NCI-H1417 treated with DMSO at 0.1 percent for 48 hours (cell line): ENCODE results near the gene ASTN1.

Source experiments
- DNase-seq: peaks from one replicate; lab custom pipeline; 2025; lab: John Stamatoyannopoulos, UW

ASTN1 gene

DNA sequence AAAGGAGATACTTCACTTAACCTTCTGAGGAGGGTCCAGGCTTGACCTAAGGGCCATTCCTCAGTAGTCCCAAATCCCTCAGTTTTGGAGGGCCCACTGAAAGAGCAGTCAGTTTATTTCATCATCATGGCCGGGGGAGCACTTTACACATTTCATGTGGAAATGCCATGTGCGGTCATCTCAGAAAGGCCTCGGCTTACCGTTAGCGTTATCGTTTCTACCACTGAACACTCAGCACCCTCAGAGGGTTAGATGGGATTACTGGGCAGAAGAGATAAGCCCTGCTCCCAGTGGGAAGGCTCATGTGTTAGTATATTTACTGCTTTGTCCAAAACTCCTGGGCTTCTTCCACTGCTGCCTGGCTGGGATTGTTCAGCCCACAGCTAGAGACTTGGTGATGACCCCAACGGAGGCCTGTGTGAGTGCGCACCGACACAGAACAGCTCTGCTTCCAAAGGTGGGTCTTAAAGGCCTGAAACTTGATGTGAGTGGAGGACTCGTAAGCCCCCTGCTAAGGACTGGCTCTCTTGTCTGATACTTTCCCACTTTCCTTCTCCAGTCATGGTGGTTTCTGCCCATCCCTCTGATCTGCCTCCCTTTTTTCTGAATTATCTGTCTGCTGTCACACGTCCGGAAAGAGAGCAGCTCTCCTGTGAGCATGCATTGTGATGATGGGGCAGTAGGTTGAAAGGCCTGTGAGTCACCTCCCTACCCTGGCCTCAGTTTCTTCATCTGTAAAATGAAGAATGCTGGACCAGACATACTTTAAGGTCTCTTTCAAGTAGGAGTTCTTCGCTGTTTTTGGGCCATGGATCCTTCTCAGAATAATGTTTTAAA, 284.5 kb downstream of the ASTN1 start:
- no peak for DNase-seq

DNA sequence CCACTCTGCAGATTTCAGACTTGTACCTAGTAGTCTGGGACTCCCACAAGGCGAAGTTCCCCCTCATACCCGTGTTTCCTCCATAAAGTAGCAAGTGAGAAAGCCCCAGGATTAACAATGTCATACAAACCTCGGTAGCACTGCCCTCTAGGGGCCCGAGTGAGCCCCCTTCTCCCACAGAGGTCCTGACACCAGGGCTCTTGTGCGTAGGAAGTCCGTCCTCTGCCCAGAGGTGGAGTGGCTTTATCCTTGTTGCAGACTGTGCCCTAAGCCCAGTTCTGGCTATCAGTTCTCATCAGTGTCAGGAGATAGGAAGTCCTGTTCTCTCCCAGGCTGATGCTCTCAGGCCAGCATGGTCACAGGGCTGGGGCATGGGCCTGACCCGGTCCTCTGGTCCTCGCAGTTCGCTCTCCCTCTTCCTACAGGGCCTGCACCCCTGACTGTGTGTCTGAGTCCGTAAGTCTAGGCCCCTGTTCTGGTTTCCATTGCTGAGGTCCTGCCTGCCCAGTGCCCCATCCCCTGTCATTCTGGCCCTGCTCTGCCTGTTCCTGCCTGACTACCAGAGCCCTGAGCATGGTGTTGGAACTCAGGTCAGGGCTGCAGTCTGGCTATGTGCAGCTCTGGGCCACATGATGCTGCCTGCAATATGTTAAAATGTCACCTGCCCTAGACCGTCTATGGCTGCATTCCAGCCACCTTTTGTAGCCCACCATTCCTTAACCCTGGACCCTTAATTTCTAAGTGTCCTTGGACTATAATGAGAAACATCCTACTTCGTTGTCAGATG, 285.6 kb downstream of the ASTN1 start:
- DNase-seq, result no peak

DNA sequence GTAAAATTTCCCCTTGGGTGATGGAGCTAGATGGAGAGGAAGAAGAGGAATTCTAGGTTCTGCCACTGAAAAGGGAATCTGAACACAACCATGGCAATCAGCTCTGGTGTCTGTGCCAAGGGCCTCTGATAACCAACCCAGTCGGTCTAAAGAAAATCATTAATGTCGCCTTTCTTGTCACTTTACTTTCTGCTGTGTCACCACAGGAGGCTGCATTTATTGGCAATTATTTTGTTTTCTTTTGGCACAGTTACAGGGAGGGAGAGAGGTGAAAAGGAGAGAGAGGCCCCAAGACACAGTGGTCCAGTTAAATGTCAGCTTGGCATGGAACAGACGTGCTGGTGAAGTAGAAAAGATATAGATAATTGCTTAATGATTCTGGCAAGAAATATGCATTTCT, 287.0 kb downstream of the ASTN1 start:
- no peak for DNase-seq

DNA sequence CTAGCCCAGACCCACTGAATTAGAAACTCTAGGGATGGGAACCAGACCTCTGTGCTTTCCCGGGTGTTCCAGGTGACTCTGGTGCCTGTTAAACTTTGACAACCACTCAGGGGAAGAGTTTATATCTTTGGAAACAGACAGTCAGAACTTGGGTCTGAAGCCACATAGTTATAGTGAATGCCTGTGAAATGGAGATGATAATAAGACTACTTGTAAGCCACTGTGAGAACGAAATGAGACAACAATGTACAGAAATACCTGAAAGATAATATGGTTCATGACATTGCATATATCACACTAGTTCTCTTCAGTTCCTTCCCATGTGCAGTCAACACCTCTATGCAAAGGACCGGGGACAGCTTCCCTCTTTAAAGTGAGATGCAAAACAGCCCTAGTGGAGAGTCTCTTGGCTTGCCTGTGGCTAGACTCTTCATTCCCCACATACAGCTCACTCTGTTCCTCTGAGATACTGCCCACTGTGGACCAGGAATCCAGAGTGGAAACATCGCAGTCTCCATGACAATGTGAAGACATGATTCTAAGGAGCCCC, 287.5 kb downstream of the ASTN1 start:
- no peak for DNase-seq

DNA sequence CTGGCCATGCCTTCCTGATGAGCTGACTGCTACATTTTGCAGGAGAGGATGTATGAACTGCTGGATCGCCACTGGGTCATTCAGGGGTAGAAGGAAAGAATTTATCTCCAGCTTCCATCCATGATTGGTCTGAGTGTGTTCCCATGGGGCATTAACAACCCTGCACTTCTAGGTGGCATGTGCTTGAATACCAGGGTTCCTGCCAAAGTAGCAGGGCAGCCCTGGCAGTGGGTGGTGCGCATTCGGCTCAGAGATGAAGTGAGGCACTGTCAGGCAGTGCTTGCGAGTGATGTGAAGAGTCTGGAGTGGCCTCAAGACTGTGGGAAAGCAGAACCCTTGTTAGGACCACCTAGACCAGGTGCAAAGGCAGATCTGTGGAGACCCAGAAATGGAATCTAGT, 294.9 kb downstream of the ASTN1 start:
- no peak for DNase-seq

DNA sequence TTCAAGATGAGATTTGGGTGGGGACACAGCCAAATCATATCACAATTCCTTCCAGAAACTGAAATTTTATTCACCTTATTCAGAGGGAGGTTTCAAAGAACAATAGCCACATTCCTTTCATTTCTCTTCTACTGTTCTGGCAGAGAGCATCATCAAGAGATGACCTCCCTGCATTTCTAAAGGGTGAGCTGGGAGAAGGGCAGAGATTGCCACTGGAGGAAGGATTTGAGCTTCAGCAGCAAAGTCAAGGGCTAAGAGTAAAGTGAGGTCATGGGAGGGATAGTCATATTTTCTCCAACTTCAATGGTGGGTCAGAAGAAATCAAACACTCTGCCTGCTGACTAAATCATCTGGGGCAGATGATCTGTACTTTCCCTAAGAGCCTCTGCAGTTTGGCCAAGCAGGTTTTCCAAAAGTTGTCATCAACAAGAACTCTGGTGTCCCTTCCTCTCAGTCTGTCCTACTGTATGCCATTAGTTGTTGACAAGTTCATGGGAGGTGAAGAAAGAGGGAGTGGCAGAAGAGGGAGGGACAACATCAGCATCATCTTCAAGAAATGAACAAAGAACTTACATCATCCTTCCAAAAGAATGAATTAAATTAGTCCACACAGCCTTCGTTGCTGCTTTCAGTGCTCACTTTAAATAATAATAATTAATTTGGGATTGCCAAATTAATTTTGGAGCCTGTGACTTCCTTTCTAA, 298.3 kb downstream of the ASTN1 start:
- no peak for DNase-seq

DNA sequence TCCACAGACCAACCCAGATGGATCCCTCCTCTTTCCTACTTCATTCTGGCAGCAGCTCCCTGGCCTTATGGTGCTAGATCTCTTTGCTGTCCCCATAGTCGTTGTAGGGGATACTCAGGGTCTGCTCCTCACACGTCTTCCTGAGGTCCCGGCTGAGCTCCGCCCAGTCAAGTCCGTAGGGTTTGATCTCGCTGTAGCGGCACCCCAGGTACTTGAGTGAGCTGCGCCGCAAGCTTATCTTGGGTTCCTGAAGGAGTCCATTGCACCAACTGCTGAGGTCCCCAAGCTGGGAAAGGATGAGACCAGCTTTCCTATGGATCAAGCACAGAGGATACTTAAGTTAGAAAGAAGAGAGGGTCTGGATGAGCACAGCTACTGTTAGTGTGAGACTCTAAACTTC, 300.3 kb downstream of the ASTN1 start:
- DNase-seq, result no peak

DNA sequence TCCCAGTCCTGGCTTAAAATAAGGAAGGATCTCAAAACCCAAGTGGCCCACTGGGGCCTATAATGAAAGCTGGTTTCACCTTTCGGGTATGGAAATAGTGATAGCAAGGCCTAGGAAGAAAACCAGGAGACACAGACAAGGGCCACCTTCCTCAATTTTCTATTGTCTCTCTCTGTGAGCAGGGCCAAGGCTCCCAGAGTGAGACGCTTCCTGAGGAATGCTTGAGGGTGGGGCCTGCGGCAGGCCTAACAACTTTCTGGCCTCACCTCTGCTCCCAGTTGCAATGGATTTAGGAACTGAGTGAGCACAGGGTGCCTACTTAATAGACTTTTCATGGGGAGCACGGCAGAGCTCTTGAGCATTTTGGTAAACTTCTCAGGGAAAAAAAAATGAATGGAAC, 300.9 kb downstream of the ASTN1 start:
- no peak for DNase-seq

DNA sequence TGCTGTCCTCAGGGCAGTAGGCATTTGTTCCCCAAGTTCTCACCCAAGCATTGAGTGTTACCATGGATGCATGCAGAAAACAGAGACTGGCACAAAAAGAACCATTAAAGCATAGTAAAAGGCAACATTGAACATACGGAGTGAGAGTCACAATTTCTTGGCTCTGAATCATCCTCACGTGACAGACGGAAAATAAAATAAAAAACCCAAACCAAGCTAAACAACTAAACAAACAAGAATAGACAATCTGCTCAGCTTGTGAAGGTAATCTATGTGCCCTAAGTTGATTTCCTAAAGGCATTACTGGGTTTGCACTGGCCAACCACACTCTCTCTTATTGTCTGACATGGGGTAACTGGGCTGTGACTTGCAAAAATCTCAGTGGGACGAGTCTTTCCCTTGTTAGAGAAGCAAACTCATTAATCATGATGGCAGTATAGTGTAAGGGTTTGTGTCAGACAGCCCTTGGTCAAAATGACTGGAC, 306.0 kb downstream of the ASTN1 start:
- no peak for DNase-seq

DNA sequence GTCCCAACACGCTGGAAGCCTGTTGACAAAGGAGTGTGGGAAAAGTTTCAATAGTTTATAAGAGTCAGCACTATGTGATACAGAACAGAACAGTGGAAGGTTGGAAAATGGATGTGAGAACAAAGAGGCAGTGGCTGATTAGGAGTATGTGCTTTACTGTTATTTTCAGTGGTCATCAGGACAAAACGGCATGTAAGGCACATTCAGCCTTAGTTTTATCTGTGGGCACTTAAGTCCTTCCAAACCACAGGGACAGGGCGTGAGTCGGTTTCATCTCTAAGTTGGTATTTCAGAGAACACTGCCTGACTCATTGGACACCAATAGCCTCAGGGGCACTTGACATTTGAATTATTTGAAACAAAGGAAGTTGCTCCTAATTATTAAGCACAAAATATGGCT, 306.9 kb downstream of the ASTN1 start:
- DNase-seq, result no peak

DNA sequence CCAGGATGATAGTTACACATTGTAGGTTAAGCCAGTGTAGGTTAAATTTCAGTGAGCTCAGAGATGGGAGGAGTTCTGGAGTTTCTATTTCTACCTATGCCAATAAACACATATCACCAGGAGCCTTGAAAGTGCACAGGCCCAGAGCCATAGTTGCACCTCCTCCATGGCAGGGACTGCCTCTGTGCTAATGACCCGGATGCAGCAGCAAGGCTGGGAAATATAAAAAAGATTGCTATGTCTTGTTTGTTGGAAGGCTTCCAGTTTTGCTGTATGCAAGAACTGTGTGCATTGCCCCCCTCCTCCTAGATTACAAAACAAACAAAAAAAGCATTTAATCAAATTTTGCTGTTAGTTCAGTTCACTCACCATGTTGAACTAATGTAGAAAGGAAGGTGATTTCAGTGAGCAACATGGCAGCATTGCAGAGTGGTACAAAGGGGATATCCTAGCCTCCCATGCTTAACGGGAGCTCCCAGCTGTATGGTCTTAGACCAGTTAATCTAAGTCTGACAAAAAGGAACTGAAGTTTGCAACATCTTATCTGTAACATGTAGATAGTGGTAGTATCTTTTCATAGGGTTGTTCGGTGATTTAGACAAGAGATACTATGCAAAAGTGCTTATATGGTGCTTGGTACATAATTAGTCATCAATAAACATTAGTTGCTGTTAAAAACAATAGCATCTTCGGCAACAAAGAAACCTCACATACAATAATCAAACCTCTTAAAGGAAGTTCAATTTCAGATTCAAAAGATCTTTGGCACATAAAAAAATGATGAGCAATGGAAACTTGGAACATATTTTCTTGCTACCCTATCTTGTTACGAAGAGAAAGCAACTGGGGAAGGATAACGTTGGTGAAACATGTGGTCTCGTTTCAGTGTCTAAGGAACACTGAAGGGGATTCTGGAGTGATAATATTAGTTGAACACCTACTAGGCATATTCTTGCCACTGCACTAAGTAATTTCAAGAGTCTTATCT, 309.5 kb downstream of the ASTN1 start:
- no peak for DNase-seq

DNA sequence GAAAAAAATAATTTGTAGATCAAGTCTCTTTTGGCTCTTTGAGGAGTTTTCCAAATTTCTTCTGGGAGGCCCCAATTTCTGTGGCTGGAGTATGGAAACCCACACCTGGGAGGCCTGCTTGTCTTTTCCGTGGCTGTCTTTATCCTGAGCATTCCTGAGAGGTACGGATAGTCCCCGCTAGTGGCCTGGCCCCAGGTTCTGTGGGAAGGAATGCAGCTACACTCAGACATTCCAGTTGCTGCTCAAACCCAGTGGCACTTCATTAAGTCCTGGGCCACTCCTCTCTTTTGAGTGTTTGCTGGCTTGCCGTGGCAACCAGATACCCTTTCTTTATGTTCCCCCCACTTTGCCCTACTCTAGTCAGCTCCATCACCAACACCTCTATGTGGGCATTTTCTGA, 310.4 kb downstream of the ASTN1 start:
- DNase-seq, result no peak

DNA sequence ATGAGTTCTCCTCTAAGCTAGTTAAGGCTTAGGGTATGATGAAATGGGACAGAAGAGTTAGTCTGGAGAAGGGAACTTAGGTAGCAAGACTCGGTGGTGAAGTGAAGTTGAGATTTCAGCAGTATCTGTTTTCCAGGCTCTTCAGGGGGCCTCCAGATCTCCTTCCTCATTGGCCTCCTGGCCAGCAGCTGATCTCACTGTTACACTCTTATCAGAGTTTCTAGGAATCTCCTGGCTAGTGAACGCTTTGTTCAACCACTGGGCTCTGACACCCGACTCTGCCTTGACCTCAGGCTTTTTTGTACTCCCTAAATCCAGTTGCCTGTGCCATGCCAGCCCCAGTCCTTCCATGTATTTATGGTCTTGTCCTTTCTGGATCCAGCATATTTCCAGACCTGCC, 311.0 kb downstream of the ASTN1 start:
- no peak for DNase-seq

DNA sequence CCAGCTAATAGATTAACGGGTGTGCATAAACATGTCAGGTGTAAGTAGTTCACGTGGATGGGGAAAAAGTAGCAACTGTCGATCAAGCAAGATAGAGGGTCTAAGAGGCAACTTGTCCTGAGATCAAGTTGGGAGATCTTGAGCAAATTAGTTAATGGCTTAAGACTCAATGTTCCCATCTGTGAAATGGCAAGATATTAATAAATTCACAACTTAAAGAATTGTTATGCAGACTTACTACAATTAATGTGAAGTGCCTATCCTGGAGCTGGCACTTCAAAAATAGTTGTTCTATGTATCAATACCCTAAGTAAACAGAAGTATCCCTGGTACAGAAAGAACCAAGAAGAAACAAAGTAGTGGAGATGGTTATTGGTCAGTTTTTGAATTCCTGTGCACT, 312.4 kb downstream of the ASTN1 start:
- DNase-seq, result no peak

DNA sequence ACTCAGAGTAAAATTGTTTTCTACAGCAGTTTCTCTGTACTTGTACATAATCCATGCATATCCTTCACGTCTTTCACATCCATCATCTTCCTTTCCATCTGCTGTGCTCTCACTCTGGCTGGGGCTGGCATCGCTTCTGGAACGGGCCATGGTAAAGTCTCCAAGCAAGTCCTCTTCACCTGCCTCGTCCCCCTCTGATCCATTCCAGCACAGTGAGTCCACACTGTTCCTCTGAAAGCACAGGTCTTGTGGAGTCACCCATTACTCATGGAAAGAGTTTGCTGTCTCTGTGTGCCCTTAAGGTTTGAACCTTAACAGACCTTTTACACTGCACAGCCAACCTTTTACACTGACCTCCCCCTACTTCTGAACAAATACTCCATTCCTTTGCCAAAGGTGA, 313.6 kb downstream of the ASTN1 start:
- no peak for DNase-seq

DNA sequence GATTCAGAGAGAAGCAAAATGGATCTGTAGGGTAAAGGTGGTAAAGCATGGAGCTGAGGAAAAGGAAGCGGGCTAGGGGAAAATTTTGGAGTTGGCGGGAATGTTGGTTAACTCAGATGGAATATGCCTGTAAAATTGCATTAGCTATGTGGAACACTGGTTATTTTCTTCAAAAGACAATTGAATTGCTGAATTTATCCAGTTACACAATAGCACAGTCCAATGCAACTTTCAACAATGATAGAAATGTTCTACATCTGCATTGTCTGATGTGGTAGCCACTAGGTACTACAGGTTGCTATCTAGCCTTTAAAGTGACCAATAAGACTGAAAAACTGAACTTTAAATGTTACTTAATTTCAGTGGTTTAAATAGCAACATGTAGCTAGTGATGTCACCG, 315.2 kb downstream of the ASTN1 start:
- DNase-seq, result no peak

DNA sequence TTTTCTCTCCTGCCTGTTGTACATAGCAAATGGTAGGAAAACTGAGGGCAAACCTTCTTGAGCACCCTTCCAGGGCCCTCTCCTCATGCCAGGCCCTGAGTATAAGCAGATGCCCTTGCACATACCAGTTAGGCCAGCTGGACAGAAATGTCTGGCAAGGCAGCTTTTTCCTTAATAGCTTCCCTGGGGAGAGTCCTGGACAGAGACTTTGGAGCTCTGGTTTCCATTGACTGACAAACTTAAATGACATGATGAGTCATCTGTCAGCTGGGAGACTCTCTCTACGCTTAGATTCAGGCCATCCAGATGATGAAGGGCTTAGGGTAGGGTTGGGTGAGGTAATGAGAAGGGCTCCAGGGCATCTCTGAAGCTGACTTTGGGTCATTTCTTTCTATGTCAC, 317.5 kb downstream of the ASTN1 start:
- DNase-seq, result no peak

DNA sequence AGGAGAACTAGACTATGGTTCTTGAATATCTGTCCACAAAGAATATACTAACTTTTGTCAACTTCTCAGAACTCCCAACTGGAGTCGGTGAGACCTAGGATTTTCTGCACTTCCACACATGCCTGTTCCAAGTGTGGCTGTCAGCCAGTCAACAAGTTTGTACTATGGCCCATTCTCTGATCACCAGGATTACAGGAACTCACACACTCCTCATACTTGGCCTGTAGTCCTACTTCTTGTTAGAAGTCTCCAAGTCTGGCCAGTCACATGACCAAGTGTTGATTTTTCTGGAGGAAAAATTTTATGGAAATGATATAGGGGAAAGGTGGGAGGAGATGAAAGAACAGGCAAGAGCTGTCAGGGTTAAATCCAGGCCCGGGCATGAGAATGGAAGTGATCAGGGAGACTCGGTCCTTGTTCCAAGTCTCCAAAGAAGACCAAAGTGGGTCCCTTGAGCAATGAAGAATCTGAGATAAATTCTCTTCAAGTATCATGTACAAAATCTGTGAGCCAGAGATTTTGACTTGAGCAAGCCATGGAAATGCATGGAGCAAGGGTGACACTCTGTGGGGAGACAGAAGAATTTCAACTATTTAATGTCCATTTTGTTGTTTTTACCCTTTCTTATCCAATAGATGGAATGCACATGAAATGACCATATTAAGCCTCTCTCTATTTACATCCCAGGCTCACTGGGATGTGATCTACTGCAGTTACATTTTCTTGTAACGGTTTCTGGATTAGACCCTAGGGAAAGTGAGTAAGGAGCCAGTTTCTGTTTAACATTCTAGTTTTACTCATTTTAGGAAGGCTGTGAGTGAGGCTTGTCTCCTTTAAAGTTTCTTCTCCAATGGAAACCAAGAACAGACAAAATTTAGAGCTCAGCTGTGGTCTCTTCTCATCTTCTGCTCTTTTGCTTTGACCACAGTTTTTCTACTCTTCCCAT, 320.9 kb downstream of the ASTN1 start:
- DNase-seq, result no peak

DNA sequence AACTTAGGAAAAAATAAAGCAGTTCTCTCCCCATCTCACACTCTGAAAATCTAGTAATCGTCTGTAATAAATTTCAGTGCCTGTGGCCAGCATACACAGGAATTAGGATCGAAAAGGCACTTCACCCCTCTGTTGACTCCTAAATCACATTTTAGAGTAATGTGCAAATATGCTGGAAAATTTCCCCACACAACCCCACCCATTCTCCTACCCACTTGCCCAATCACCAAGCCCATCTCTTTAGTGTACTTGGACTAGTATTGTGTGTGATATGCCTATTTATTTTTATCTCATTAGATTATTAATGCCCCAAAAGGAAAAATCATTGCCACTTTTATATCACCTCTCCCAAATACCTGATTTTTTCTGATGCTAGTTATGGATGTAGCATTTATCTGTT, 323.3 kb downstream of the ASTN1 start:
- DNase-seq, result no peak

DNA sequence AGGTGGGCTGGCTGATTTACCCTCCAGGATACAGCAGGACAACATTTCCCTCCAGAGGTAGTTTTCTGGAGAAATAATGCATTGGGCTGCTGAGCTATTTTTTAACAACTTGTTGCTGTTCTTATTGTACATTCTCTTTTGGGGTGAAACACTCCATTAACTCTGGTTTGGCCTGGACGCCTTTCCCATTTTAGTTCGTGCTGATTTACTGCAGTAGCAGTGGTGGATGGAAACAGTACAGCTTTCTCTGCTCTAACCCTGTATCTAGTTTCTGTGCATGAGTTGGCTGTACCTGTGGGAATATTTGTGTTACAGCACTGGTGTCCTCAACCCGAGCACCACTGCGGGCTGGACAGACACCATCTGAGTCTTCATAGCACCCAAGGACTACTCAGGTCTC, 325.3 kb downstream of the ASTN1 start:
- no peak for DNase-seq
